ENCODE data around the gene PIM3. TPM values are rescaled to one million over a fixed set of nuclear protein-coding genes. Genes with fewer than 3 reads are reported as not detected.

Gene PIM3
- total RNA-seq, 1 experiment from 2014 or later = 58.2 TPM

DNA sequence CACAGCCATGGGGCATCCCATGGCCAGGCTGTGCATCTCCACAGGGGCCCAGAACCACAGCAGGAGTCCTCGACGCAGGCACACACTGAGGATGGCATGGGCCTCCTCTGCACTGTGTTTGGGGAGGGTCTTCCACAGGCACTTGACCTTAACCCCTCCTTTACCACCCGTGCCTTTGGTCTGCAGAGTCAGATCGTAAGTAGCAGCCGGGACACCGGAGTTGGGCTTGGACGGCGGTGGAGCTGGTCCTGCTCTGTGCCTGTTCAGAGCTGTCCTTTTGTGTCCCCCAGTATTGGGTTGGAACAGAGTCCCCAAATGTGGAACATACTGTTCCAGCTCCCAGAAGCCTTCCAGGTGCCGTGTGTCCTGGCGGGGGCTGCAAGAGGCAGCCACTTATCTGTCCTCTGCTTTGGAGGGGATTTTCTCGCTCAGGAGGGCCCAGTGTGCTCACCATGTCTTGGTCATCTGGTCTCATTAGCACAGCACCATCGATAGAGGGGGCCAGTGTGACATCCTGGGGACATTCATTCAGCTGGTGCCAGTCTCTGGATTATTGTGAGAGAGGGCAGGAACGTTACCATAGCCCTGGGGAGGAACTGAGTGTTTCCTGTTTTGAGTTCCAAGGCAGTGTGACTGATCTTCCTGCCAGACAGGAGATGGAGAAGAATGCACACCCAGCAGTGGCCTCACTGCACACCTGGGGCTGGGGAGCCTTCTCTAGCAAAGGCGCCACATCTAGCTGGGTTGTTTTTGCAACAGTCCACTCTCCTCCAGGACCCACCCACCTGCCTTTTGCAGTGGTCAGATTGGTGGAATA lies 29.8 kb upstream of the PIM3 start:
- no peak for DNase-seq (ENCODE audit: low read depth, low spot score)
- ChIA-PET POLR2A (interaction anchor here (1.4 kb wide), 1 partner anchor 35 kb away, joined by 3 read pairs; no protein-coding TSS in a partner anchor), CTCF (interaction anchor here (0.5 to 1.8 kb wide), 6 partner anchors 37 to 211 kb away, joined by 3 to 16 read pairs (median 4); no protein-coding TSS in a partner anchor)
- Histone ChIP-seq H3K4me3 (ENCODE audit: low read depth in 2 of 2, low read length in 2 of 2) (no peak overlapping the region; a peak in 1 of 4 replicates), H3K4me1 (ENCODE audit: control insufficient read depth, insufficient read depth, low read length) (peaks cover 32% of the 10 kb centered on the region), H3K27me3 (ENCODE audit: control insufficient read depth, insufficient read depth, low read length) (no peaks in the 10 kb centered on the region), H3K9me3 (ENCODE audit: control insufficient read depth, insufficient read depth, low read depth, low read length) (no peaks in the 10 kb centered on the region), H3K27ac (ENCODE audit: low read length) (peak overlapping the region; percentile 44), H3K36me3 (ENCODE audit: control insufficient read depth, insufficient read depth, low read length) (no peaks in the 10 kb centered on the region)
- ATAC-seq = peak; percentile 81
- no TSS peak for BruUV-seq (replicated peaks)
- in situ Hi-C loops (cut with HindIII; ENCODE audit: low pct_unique_long_range_greater_than_20kb, low sequenced_read_pairs) (no loop called here), intact Hi-C loops (cut with micrococcal nuclease; ENCODE audit: unreplicated experiment) (no loop called here)
- TF ChIP-seq TCF7L2 (IDR thresholded peaks at IDR 0.05; ENCODE audit: low read depth, low read length) = no peak
- TF ChIP-seq, protein P1, sequence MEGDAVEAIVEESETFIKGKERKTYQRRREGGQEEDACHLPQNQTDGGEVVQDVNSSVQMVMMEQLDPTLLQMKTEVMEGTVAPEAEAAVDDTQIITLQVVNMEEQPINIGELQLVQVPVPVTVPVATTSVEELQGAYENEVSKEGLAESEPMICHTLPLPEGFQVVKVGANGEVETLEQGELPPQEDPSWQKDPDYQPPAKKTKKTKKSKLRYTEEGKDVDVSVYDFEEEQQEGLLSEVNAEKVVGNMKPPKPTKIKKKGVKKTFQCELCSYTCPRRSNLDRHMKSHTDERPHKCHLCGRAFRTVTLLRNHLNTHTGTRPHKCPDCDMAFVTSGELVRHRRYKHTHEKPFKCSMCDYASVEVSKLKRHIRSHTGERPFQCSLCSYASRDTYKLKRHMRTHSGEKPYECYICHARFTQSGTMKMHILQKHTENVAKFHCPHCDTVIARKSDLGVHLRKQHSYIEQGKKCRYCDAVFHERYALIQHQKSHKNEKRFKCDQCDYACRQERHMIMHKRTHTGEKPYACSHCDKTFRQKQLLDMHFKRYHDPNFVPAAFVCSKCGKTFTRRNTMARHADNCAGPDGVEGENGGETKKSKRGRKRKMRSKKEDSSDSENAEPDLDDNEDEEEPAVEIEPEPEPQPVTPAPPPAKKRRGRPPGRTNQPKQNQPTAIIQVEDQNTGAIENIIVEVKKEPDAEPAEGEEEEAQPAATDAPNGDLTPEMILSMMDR (IDR thresholded peaks at IDR 0.05) = peak; percentile 88
- peak; percentile 49; the same call in 1 of the 2 replicates for TF ChIP-seq POLR2AphosphoS5 (IDR thresholded peaks at IDR 0.05; ENCODE audit: low read depth, low read length)
- TF ChIP-seq, protein P2, sequence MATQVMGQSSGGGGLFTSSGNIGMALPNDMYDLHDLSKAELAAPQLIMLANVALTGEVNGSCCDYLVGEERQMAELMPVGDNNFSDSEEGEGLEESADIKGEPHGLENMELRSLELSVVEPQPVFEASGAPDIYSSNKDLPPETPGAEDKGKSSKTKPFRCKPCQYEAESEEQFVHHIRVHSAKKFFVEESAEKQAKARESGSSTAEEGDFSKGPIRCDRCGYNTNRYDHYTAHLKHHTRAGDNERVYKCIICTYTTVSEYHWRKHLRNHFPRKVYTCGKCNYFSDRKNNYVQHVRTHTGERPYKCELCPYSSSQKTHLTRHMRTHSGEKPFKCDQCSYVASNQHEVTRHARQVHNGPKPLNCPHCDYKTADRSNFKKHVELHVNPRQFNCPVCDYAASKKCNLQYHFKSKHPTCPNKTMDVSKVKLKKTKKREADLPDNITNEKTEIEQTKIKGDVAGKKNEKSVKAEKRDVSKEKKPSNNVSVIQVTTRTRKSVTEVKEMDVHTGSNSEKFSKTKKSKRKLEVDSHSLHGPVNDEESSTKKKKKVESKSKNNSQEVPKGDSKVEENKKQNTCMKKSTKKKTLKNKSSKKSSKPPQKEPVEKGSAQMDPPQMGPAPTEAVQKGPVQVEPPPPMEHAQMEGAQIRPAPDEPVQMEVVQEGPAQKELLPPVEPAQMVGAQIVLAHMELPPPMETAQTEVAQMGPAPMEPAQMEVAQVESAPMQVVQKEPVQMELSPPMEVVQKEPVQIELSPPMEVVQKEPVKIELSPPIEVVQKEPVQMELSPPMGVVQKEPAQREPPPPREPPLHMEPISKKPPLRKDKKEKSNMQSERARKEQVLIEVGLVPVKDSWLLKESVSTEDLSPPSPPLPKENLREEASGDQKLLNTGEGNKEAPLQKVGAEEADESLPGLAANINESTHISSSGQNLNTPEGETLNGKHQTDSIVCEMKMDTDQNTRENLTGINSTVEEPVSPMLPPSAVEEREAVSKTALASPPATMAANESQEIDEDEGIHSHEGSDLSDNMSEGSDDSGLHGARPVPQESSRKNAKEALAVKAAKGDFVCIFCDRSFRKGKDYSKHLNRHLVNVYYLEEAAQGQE (IDR thresholded peaks at IDR 0.05; ENCODE audit: insufficient read depth in 1 of 2, low read depth in 2 of 2, low read length in 1 of 2) = no peak
- TF ChIP-seq SIN3A (IDR thresholded peaks at IDR 0.05; ENCODE audit: borderline replicate concordance, insufficient read depth, low read depth, low read length) = no peak

DNA sequence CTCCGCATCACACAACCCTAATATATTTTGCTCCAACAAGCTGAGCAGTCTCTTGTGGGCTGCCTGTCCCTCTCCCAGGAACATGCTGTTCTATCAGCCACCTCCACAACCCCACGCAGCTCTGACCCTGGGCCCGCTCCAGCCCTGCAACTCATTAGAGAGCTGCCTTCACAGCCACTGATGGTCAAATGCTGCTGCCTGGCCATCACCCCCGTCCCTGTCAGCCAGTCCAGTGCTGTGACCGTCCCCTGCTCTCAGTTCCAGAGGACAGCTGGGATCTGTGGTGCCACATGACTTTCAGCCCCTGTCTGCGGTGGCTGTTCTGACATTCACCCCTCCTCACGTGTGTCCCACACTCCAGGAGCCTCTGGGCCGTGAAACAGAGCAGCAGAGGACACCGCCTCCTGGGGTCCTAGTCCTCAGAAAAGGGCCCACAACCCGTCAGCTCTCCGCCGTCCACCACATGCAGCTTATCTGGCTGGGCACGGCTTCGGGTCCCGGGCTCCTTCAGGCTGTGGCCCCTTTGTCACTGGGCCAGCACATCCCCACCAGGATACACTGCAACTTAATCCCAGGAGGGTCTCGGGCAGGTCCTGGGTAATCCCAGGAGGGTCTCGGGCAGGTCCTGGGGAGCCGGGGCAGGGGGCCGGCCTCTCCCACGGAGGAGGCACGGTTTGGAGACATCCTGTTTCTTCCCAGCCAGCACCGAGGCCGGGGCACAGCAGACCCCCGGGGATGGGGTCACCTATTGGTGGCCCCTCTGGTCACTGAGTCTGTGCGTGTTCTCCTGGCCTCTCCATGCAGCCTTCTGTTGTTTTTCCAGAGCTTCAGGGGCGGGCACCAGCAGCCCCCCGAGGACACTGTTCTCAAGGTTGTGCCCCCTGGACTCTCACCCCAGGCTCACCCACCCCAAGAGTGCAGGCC lies 27.1 kb upstream of the PIM3 start:
- intact Hi-C loops (cut with micrococcal nuclease; ENCODE audit: unreplicated experiment) = no loop called here
- no TSS peak for BruUV-seq (replicated peaks)
- no peak for ATAC-seq
- Histone ChIP-seq H3K4me1 (ENCODE audit: control insufficient read depth, insufficient read depth, low read length) (peaks cover 52% of the 10 kb centered on the region), H3K27me3 (ENCODE audit: control insufficient read depth, insufficient read depth, low read length) (no peaks in the 10 kb centered on the region), H3K36me3 (ENCODE audit: control insufficient read depth, insufficient read depth, low read length) (no peaks in the 10 kb centered on the region), H3K9me3 (ENCODE audit: control insufficient read depth, insufficient read depth, low read depth, low read length) (no peaks in the 10 kb centered on the region), H3K4me3 (ENCODE audit: low read depth in 2 of 2, low read length in 2 of 2) (no peak overlapping the region), H3K27ac (ENCODE audit: low read length) (peak overlapping the region; percentile 61)
- CTCF ChIA-PET = interaction anchor here (1.0 kb wide), 1 partner anchor 97 kb away, joined by 6 read pairs; no protein-coding TSS in a partner anchor
- POLR2A ChIA-PET = interaction anchor here (1.0 kb wide), 1 partner anchor 29 kb away, joined by 4 read pairs; no protein-coding TSS in a partner anchor
- DNase-seq (ENCODE audit: low read depth, low spot score) = no peak
- in situ Hi-C loops (cut with HindIII; ENCODE audit: low pct_unique_long_range_greater_than_20kb, low sequenced_read_pairs) = no loop called here
- TF ChIP-seq, protein P2 (IDR thresholded peaks at IDR 0.05; ENCODE audit: insufficient read depth in 1 of 2, low read depth in 2 of 2, low read length in 1 of 2) = no peak
- TF ChIP-seq, protein P1 (IDR thresholded peaks at IDR 0.05) = no peak
- TF ChIP-seq SIN3A (IDR thresholded peaks at IDR 0.05; ENCODE audit: borderline replicate concordance, insufficient read depth, low read depth, low read length) (no peak), POLR2AphosphoS5 (IDR thresholded peaks at IDR 0.05; ENCODE audit: low read depth, low read length) (no peak), TCF7L2 (IDR thresholded peaks at IDR 0.05; ENCODE audit: low read depth, low read length) (no peak)
